ENCODE data around the gene SULT1A1.
"Not testable (repeated sequence)": the region's sequence is repeated elsewhere in the genome, so short reads cannot be mapped to it uniquely, and the experiment has no call there.

The SULT1A1 gene

DNA sequence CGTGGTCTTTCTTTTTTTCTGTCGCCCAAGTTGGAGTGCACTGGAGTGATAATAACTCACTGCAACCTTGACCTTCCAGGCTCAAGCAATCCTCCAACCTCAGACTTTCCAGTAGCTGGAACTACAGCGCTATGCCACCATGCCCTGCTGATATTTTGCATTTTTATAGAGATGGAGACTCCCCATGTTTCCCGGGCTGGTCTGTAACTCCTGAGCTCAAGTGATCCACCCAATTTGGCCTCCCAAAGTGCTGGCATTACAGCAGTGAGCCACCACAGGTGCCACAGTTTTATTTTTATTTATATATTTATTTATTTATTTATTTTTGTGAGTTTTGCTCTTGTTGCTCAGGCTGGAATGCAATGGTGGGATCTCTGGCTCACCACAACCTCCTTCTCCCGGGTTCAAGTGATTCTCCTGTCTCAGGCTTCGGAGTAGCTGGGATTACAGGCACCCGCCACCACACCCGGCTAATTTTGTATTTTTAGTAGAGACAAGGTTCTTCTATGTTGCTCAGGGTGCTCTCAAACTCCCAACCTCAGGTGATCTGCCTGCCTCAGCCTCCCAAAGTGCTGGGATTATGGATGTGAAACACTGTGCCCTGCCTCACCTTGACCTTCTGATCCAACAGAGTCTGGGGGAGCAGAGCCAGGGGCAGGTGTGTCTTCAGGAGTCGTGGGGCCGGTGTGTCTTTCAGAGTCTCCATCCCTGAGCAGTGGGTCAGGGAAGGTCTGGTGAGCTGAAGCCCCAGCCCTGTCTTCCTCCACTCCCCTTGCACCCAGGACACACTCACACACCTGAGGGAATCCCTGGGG lies 2.0 kb downstream of the SULT1A1 start:
- DNase-seq (ENCODE audit: low read depth, low spot score); H3K4me3 ChIP-seq (ENCODE audit: low read depth, low read length); POLR2A ChIA-PET: not testable (repeated sequence)
- CTCF ChIA-PET = interaction anchor here (1.1 to 1.2 kb wide), 2 partner anchors 10 to 327 kb away, joined by 3 read pairs; no protein-coding TSS in a partner anchor

DNA sequence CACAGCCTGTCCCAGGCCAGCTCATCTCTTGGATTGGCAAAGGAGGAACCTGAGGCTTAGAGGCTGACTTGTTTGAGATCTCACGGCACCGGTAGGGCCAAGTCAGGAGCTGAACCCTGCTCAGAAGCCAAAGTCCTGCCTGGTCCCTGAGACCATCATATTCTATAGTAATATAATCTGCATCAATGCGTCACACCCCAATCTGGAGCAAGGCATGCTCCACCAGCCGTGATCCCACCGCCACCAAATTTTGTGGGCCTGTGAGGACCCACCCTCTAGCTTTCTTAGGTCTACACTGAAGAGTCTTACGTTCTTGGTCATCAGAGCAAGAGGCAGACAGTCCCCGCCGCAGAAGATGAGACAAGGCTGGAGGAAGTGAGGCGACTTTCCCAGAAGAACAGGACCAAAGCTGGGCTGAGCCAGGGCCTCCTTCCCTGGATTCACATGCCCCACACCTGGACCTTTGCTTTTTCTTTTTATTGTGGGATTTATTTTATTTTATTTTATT lies 2.7 kb downstream of the SULT1A1 start:
- ChIA-PET POLR2A (no interaction called here), CTCF (interaction anchor here (1.1 to 1.2 kb wide), 2 partner anchors 11 to 326 kb away, joined by 3 read pairs; no protein-coding TSS in a partner anchor)
- no peak overlapping the region for H3K4me3 ChIP-seq (ENCODE audit: low read depth, low read length)
- TF ChIP-seq, protein P1, sequence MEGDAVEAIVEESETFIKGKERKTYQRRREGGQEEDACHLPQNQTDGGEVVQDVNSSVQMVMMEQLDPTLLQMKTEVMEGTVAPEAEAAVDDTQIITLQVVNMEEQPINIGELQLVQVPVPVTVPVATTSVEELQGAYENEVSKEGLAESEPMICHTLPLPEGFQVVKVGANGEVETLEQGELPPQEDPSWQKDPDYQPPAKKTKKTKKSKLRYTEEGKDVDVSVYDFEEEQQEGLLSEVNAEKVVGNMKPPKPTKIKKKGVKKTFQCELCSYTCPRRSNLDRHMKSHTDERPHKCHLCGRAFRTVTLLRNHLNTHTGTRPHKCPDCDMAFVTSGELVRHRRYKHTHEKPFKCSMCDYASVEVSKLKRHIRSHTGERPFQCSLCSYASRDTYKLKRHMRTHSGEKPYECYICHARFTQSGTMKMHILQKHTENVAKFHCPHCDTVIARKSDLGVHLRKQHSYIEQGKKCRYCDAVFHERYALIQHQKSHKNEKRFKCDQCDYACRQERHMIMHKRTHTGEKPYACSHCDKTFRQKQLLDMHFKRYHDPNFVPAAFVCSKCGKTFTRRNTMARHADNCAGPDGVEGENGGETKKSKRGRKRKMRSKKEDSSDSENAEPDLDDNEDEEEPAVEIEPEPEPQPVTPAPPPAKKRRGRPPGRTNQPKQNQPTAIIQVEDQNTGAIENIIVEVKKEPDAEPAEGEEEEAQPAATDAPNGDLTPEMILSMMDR (IDR thresholded peaks at IDR 0.05; ENCODE audit: insufficient read depth, low read length, missing control alignments) = no peak
- no peak for DNase-seq (ENCODE audit: low read depth, low spot score)

DNA sequence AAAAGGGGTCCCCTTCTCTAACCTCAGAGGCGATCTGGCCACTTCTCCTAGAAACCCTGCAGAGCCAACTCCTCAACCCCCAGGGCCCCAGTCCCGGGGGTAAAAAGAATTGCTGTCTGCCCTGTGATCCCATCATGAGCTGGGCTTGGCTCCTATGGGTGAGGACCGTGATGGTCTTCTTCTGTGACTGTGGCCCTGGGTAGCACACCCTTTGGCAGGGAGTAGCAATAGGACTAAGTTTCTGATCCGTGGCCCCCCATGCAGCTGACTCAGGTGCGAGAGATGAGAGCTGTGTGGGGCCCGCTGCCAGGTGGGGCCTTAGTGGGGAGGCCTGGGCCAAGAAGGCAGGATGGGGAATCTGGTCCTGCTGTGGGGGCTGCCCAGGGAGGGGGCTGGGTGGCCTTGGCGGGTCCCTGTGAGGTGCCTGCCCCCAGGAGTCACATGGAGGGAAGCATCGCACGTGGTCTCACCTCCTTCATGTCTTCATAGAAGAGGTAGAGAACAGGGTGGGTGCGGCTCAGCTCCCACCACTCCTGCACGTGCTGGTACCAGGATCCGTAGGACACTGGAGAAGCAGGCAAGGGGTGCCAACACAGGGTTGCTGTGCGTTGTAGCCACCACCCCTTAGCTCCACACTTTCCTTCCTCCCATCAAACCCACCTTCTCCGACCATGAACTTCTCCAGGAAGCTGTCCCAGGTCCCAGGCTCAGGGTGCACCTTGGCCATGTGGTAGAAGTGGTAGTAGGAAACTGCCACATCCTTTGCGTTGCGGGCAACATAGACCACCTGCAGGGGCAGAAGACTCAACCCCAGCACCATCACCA lies 3.3 kb downstream of the SULT1A1 start:
- CTCF ChIA-PET = no interaction called here
- no peak for DNase-seq (ENCODE audit: low read depth, low spot score)

DNA sequence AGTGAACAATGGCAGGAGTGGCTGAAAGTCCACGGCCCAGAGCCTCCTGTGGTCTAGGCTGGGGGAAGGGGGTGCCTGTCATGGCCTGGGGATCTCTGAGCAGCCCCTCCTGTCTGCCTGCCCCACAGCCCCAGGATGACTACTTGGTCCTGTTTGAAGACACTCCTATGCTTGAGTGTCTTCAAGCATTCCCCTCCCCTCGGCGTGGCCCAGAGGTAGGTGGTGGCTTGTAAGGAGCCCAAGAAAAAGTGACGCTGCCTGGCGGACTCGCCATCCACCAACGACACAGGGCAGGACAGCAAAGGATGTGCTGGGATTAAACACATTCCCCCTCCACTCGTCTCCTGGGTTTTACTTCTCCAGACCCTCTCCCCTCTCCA lies 5.7 kb downstream of the SULT1A1 start:
- ChIA-PET CTCF (no interaction called here), POLR2A (interaction anchor here (0.6 kb wide), 1 partner anchor 112 kb away, joined by 3 read pairs; the partner anchor contains the start of gene CLN3)
- TF ChIP-seq, protein P1 (IDR thresholded peaks at IDR 0.05; ENCODE audit: insufficient read depth, low read length, missing control alignments) = no peak
- DNase-seq (ENCODE audit: low read depth, low spot score) = no peak
- no peak overlapping the region for H3K4me3 ChIP-seq (ENCODE audit: low read depth, low read length)

More for the DNA sequence above, 3.3 kb downstream of the SULT1A1 start:
- POLR2A ChIA-PET = no interaction called here
- no peak overlapping the region for H3K4me3 ChIP-seq (ENCODE audit: low read depth, low read length)
- TF ChIP-seq, protein P1 (IDR thresholded peaks at IDR 0.05; ENCODE audit: insufficient read depth, low read length, missing control alignments) = no peak

DNA sequence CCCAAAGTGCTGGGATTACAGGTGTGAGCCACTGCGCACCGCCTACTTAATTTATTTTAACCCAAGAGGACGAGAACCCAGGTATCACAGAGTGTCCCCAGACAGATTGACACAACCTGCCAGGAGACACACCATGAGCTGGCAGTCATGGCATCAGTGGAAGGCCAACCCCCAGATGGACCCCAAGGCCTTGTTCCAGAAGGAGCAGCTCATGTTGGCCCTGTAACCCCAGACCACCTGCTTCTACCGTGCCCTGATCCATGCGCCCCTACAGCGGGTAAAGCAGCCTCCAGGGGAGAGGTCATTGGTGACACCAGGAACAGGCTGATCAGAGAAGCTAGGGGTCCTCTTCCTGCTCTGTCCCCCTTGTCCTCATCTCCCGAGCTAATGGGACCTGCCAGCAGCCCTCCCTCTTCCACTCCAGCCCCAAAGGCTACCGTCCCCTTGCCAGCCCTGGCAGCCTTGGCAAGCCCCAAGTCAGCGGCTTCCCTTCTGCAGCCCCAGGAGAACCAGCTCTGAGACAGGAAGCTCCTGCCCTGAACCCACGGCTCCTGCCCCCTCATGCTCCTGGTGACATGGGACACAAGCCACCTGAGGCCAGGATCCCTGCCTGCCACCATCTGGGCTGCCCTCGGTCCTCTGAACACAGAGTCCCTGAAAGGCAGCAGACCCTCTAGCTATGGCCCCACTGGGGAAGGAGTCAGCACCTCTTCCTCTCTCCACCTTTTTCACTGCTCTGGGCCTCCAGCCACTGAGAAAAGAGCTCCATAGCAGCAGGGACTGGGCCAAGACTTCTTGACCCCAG lies 6.3 kb downstream of the SULT1A1 start:
- no peak overlapping the region for H3K4me3 ChIP-seq (ENCODE audit: low read depth, low read length)
- DNase-seq (ENCODE audit: low read depth, low spot score) = no peak
- TF ChIP-seq, protein P1 (IDR thresholded peaks at IDR 0.05; ENCODE audit: insufficient read depth, low read length, missing control alignments) = no peak
- ChIA-PET CTCF (interaction anchor here (1.2 kb wide), 1 partner anchor 13 kb away, joined by 3 read pairs; no protein-coding TSS in a partner anchor), POLR2A (no interaction called here)

DNA sequence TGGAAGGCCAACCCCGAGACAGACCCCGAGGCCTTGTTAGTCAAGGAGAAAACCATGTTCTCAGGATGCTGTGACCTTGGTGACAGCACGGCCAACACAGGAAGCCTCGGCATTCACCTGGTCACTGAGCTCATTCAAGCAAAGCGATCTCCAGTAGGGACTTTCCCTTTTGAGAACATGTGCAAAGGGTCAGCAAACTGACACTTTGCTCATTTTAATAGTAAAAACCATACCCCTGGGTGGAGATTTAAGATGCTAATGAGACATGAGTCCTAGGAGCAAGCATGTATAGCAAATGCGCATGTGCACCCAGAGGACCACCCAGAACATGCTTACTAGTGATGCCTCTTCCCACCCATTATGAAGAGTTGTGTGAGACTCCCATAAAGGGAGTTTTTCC lies 7.3 kb downstream of the SULT1A1 start:
- TF ChIP-seq, protein P1 (IDR thresholded peaks at IDR 0.05; ENCODE audit: insufficient read depth, low read length, missing control alignments) = no peak
- POLR2A ChIA-PET = no interaction called here
- no peak for DNase-seq (ENCODE audit: low read depth, low spot score)
- H3K4me3 ChIP-seq (ENCODE audit: low read depth, low read length) = no peak overlapping the region
- CTCF ChIA-PET = interaction anchor here (1.2 kb wide), 1 partner anchor 14 kb away, joined by 3 read pairs; no protein-coding TSS in a partner anchor

DNA sequence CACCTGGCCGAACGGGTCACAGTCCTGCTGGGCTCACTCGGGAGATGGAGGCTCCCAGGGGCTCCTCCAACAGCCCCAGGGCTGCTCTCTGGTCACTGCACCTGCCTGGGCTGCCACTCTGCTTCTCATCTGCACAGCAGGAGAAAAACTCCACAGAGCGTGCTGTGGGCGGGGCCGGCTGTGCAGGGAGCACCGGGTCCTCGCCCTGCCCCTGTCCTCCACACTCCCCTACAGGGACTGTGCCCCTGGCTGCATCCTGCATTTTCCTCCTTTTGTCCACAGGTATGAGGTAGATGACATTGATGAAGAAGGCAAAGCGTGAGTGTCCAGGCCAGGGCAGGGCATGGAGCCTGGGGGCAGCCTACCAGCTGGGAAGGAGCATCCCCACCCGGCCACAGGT lies 7.8 kb downstream of the SULT1A1 start:
- DNase-seq (ENCODE audit: low read depth, low spot score); H3K4me3 ChIP-seq (ENCODE audit: low read depth, low read length); CTCF ChIA-PET; POLR2A ChIA-PET: not testable (repeated sequence)

DNA sequence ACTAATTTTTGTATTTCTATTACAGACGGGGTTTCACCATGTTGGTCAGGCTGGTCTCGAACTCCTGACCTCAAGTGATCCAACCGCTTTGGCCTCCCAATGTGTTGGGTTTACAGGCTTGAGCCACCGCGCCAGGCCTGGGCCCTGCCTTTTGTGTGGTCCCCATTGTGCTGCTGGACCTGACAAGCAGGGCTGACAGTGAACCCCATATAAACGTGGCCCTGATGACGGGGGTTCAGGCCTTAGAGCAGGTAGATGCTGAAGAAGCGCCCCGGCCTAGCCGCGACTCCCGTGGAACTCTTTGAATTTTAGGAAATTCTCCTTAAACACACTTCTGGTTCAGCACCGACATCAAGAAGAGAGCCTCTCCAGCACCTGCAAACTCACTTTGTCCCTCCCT lies 8.3 kb downstream of the SULT1A1 start:
- CTCF ChIA-PET; H3K4me3 ChIP-seq (ENCODE audit: low read depth, low read length); DNase-seq (ENCODE audit: low read depth, low spot score); POLR2A ChIA-PET: not testable (repeated sequence)

DNA sequence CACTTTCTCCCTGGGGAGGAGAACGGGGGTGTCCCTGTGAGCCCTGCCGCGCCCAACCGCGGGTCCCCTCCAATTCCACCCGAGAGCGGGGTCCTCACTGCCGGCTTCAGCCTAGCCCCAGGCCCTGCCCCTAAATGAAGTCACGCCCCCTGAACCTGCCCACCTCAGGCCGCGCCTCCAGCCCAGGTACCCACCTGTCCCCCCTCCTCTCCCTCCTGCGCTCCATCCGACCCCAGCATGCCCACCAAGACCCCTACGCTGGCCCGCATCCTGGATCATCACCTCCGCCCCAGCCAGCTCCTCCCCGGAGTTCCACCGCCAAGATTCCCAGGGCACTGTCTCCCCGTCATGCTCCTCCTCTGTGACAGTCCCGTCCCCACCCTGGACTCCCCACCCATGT lies 8.9 kb downstream of the SULT1A1 start:
- POLR2A ChIA-PET; DNase-seq (ENCODE audit: low read depth, low spot score); H3K4me3 ChIP-seq (ENCODE audit: low read depth, low read length); CTCF ChIA-PET: not testable (repeated sequence)
